Body of pancreas (tissue), 4 donors: ENCODE data around the gene WNT7B. TPM values are rescaled to one million over a fixed set of nuclear protein-coding genes. Genes with fewer than 3 reads are reported as not detected.

ENCODE experiments used
- ATAC-seq: fragments of 150-250 bp; one replicate; pipeline ENCODE4 v1.9.1; 2016
- DNase-seq, 4 donors: peaks; one replicate each; pipeline ENCODE4 v3.0.0-alpha.2; 2019
- H3K27ac ChIP-seq, 4 donors: fragments of 200-600 bp; sonication (generic); 1 replicate in 3 of 4; 2 replicates in 1 of 4; pipeline versions ENCODE4 v1.5.1 to v1.6.1; 2016 to 2019; ENCODE audit warnings: mild to moderate bottlenecking in 1 of 4, mixed read lengths in 1 of 4, moderate library complexity in 1 of 4
- H3K27me3 ChIP-seq, 2 donors: fragments of 200-600 bp; sonication (generic); one replicate each; pipeline ENCODE4 v1.6.0; 2016; ENCODE audit warnings: mild to moderate bottlenecking in 1 of 2
- H3K36me3 ChIP-seq, 2 donors: fragments of 200-600 bp; sonication (generic); replicated peaks in 1 of 2; 2 replicates each; pipeline ENCODE4 v1.5.1; 2016; ENCODE audit warnings: low read depth in 2 of 2; ENCODE audit not compliant: insufficient read depth in 1 of 2
- H3K4me1 ChIP-seq: fragments of 200-600 bp; sonication (generic); one replicate; pipeline ENCODE4 v1.6.0; 2016
- H3K4me3 ChIP-seq, 2 donors: fragments of 200-600 bp; sonication (generic); 1 replicate in 1 of 2; 2 replicates in 1 of 2; pipeline ENCODE4 v1.5.1; 2016 to 2019
- H3K9me3 ChIP-seq, 3 donors: fragments of 200-600 bp; sonication (generic); 1 replicate in 2 of 3; 2 replicates in 1 of 3; pipeline ENCODE4 v1.5.1; 2016
- POLR2A ChIP-seq, 3 donors: fragments of 450-650 bp; IDR thresholded peaks; one replicate each; pipeline ENCODE4 v1.6.1; 2016; ENCODE audit warnings: antibody characterized with exemption in 3 of 3, mild to moderate bottlenecking in 2 of 3
- WGBS, 2 donors: methylation state at CpG; one replicate each; pipeline ENCODE4 v1.1.5; 2017; 5-methylcytosine and 5-hydroxymethylcytosine counted together
- intact Hi-C: fragments of 100-400 bp; cut with DNase I; formaldehyde crosslinking; loops from one replicate; pipeline ENCODE4 v1.15.1; 2023
- total RNA-seq, 2 donors: library from RNA; depleted of rRNA; stranded (reverse); fragments of >200 nt; gene quantifications; one replicate each; pipeline ENCODE4 v1.1.0, GENCODE V29; 2016
- TF ChIP-seq, protein P1 (sequence below), 7 experiments: fragments of 450-650 bp in 4 of 7; fragments of 200-600 bp in 3 of 7; sonication (generic) in 3 of 7; IDR thresholded peaks; one replicate each; pipeline ENCODE4 v1.5.1; 2016 to 2019; ENCODE audit warnings: antibody characterized with exemption in 7 of 7

WNT7B gene
- total RNA-seq, 2 donors from 2014 or later, result 2.1 TPM; not detected in 1

DNA sequence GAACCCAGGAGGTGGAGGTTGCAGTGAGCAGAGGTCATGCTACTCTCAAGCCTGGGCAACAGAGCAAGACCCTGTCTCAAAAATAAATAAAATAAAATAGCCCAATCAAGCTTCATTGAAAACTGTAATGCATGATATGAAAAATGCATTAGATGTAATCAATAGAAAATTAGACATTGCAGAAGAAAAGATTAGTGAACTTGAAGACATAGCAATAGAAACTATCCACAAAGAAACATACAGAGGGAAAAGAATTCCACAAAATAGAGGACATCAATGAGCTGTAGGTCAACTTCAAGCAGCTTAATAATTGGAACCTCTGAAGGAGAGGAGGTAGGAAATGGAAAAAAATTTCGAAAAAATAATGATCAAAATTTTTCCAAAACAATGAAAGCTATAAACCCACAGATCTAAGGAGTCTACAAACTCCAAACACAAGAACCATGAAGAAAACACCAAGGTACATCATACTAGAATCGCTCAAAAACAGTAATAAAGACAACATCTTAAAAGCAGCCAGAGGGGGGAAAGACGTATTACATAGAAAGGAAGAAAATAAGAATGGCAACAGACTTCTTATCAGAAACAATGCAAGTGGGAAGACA is 104.2 kb downstream of the WNT7B start:
- intact Hi-C loops, result no loop called here
- DNase-seq, result no peak
- Histone ChIP-seq H3K9me3 (no peaks in the 10 kb centered on the region), H3K4me3 (no peak overlapping the region), H3K27ac (no peak overlapping the region), H3K36me3 (no peaks in the 10 kb centered on the region), H3K4me1 (no peaks in the 10 kb centered on the region), H3K27me3 (no peaks in the 10 kb centered on the region)
- WGBS, 2 donors, result 90 to 93% methylated on average over 3 of the region's 3 CpGs
- no peak for ATAC-seq
- no peak for TF ChIP-seq POLR2A (IDR thresholded peaks at IDR 0.05)
- TF ChIP-seq, protein P1, sequence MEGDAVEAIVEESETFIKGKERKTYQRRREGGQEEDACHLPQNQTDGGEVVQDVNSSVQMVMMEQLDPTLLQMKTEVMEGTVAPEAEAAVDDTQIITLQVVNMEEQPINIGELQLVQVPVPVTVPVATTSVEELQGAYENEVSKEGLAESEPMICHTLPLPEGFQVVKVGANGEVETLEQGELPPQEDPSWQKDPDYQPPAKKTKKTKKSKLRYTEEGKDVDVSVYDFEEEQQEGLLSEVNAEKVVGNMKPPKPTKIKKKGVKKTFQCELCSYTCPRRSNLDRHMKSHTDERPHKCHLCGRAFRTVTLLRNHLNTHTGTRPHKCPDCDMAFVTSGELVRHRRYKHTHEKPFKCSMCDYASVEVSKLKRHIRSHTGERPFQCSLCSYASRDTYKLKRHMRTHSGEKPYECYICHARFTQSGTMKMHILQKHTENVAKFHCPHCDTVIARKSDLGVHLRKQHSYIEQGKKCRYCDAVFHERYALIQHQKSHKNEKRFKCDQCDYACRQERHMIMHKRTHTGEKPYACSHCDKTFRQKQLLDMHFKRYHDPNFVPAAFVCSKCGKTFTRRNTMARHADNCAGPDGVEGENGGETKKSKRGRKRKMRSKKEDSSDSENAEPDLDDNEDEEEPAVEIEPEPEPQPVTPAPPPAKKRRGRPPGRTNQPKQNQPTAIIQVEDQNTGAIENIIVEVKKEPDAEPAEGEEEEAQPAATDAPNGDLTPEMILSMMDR (IDR thresholded peaks at IDR 0.05), result no peak

DNA sequence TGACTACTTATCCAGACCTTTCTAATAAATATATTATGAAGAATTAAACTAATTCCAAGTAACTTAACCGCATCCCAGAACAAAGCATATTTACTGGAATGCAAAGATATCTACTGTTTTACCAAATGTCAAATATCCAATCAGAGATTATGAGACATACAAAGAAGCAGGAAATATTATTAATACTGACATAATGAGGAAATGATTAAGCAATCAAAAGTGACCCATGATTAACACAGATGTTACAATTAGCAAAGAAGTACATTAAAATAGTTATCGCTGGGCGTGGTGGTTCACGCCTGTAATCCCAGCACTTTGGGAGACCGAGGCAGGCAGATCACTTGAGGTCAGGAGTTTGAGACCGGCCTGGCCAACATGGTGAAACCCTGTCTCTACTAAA is 105.2 kb downstream of the WNT7B start:
- Histone ChIP-seq H3K27me3 (no peaks in the 10 kb centered on the region), H3K4me3 (no peak overlapping the region), H3K27ac (no peak overlapping the region), H3K36me3 (no peaks in the 10 kb centered on the region), H3K9me3 (no peaks in the 10 kb centered on the region), H3K4me1 (peaks cover 7% of the 10 kb centered on the region)
- ATAC-seq (no peak), DNase-seq (no peak)
- WGBS, 2 donors, result 92 to 98% methylated on average over 6 of the region's 6 CpGs
- TF ChIP-seq, protein P1 (IDR thresholded peaks at IDR 0.05), result no peak
- no peak for TF ChIP-seq POLR2A (IDR thresholded peaks at IDR 0.05)
- intact Hi-C loops, result no loop called here

Other genes with a start within 250 kb of the WNT7B start
- 10 to 100 TPM; 15.8 to 19.8 TPM for gene PPARA, start 173.4 kb upstream of the WNT7B start, total RNA-seq